NOMO-1 (cell line): ENCODE results near the gene ZNF571.

Source experiments
- DNase-seq, 2 experiments: peaks; one replicate each; lab custom pipeline; 2025; ENCODE audit not compliant: unreplicated experiment in 2 of 2; lab: John Stamatoyannopoulos, UW

ZNF571 gene

DNA sequence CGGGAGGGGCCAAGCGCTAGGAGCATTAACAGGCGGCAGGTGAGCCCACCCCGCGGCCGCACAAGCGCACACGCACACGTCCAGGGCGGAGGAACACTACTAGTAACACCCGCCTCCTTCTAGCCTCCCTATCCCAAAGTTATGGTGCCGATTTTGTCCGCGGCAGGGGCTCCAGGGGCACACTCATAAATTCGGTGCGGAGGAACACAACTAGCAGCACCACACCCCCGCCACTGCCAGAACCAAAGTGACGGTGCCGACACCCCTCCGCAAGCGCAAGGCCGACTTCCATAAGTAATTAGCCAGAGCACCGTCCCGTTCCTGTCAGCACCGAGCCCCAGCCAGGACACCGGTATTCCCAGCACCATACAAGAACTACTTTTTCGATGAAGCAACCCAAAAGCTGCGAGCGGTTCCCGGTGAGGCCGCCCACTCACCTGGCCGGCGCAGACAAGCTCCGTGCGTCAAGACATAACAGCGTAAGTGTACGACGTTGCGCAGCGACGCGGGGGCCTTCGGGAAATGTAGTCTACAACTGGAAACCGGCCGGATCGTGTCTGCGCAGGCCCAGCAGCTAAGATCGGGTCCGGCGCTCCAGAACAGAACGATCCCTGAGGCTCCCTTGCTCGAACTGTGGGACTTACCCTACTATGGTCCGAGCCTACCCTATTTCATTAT lies at the start of gene ZNF571, which contains the start of gene ZNF540:
Gene ZNF571, minus strand, starts transcription at position 489 of the 678 bp plus-strand sequence. CDS start 8,116 bp downstream, outside the sequence.
Gene ZNF540, plus strand, starts transcription at position 573 of the 678 bp plus-strand sequence. CDS start 3,572 bp downstream, outside the sequence.
- no peak for DNase-seq

DNA sequence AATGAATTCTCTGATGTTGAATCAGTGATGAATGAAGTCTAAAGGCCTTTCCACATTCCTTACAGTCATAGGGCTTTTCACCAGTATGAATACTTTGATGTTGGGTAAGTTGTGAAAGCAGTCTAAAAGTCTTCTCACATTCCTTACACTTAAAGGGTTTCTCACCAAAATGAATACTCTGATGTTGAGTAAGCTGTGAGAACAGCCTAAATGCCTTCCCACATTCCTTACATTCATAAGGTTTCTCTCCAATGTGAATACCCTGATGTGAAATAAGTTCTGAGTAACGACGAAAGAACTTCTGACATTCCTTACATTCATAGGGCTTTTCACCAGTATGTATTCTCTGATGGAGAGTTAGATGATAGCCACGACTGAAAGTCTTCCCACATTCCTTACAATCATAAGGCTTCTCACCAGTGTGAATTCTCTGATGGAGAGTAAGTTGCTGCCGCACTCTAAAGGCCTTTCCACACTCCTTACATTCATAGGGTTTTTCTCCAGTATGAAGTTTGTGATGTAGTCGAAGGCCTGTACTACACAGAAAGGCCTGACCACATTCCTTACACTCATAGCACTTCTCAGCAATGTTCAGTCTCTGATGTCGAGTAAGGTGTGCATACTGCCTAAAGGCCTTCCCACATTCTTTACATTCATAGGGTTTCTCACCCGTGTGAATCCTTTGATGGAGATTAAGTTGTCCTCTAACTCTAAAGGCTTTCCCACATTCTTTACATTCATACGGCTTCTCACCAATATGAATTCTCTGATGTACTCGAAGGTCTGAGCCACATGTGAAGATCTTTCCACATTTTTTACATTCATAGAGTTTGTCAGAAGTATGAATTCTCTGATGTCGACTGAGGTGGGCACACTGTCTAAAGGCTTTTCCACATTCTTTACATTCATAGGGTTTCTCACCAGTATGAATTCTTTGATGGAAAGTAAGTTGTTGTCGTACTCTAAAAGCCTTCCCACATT lies 40.8 kb upstream of the ZNF571 start:
- DNase-seq = no peak

DNA sequence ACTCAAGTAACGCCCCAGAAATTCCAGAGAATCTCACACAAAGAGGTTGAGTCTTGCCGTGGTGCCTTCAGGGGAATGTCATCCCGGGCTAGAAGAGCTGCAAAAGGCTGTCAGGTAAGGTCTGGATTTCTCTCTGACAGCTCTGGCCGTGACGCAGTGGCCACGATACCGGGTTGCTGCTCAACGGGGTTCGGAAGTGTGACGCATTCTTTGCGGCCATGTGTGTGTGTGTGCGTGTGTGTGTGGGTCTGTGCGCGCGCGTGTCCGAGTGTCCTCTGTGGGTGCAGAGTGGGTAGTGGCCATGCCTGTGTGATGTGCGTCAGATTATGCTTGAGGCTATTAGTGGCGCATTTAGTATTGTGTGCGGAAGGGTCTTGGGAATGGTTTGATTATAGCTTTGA lies 390 bp upstream of the ZNF571 start:
- no peak for DNase-seq

- DNase-seq = no peak
Observed at GRCh38 chr19:37593996-37594303, 642 bp downstream of the ZNF571 start.

DNA sequence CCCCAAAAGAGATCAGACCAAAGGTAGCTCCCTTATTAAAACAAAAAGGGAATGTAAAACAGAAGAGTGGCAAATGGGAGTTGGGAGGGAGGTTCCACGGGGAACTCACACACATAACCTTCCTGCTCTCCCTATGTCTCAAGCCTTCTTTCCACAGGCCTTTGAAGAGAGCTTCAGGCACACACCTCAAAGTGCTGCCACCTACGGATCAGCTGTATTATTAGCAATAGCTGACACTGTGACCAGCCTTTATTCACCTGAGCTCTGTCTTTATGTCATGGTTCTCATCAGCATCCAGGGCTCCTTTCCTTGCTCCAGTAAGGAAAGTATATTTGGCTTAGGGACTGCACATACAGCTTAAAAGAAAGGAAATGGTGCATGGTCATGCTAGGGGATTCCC lies 11.3 kb downstream of the ZNF571 start:
- DNase-seq = no peak

DNA sequence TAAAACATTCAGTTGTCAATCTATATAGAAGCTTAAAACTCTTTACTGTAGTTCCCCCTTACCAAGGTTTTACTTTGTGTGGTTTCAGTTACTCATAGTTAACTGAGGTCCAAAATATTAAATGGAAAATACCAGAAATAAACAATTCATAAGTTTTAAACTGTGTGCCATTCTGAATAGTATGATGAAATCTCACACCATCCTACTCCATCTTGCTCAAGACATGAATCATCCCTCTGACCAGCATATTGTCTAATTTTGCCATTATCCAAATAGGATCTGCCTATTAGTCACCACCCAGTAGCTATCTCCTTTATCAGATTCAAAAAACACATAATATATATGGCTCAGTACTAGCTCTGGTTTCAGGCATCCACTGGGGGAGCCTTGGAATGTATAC lies 22.4 kb downstream of the ZNF571 start:
- no peak for DNase-seq

DNA sequence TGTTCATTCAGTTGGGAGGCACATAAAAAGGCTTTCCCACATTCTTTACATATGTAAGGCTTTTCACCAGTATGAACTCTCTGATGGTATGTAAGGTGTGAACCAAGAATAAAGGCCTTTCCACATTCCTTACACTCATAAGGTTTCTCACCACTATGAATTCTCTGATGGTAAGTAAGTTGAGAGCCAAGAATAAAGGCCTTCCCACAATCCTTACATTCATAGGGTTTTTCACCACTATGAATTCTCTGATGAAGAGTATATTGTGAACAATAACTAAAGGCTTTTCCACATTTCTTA lies 29.3 kb downstream of the ZNF571 start:
- DNase-seq = no peak

GRCh38 chr19:37564624-37565369 lies 29.8 kb downstream of the ZNF571 start:
- DNase-seq = no peak

- DNase-seq = no peak
Observed at GRCh38 chr19:37563518-37563917, 31.1 kb downstream of the ZNF571 start.

DNA sequence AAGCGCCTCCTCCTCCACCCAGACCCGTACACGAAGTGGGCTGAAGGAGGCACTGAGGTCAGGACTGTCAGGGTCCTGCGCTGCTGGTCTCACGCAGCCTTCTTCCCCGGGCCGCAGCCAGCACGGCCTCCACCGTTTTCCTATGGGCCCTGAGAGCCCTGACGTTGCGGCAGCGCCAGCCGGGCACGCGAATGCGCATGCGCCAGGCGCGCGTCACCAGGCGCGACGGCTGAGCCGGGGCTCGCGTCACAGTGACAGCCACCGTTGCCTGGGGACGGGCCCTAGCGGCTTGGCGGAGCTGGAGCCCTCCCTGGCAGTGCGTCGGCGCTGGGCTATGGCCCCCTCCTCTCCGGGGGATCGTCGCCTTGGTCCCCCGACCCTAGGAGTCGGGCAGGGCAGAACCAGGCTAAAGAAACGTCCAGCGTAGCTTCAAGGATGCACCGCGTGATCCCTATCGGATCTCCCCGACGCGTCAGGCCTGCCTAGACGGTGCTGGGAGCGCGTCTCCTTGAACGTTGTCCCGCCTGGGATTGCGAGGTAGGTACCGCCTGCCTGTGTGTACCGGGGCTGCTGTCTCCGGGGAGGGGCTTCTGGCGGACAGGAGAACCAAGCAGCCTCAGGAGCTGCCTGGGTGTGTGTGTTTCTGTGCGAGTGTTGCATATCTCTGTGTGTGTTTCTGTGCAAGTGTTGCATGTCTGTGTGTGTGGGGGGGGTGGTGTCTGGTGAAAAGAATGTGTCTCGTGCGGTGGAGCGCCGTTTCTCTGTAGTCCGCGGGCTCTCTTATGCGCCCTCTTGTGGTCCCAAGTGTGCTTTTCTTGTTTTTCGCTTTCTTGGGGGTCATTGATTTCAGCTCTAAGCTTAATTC lies 43.2 kb downstream of the ZNF571 start:
- no peak for DNase-seq

GRCh38 chr19:37537391-37537947 lies 57.1 kb downstream of the ZNF571 start:
- no peak for DNase-seq

- no peak for DNase-seq
Observed at GRCh38 chr19:37519890-37520289, 74.7 kb downstream of the ZNF571 start.
